A549 (cell line): ENCODE data around the gene SMAP1. TPM values are rescaled to one million over a fixed set of nuclear protein-coding genes. Genes with fewer than 3 reads are reported as not detected.
A peak's percentile ranks its signal among the peaks of the same experiment; 100 is the strongest.

Source experiments
- ATAC-seq, 2 experiments: fragments of 200-7000 bp in 1 of 2; fragments of >200 bp in 1 of 2; cut with Nextera tagmentation in 1 of 2; cut with Tn5 transposase in 1 of 2; 3 replicates each; pipeline versions ENCODE4 v1.8.0 to v1.9.1; 2018 to 2020; ENCODE audit warnings: mild to moderate bottlenecking in 1 of 2, moderate library complexity in 1 of 2
- CTCF ChIA-PET: fragments of 300-600 bp; sonication (Branson Sonifier 250); formaldehyde crosslinking; extraction: SDS; loops from one replicate; lab custom pipeline; 2021; ENCODE audit warnings: antibody characterized with exemption, inconsistent platforms; lab: Yijun Ruan, JAX
- POLR2A ChIA-PET: fragments of 350-600 bp; formaldehyde crosslinking; extraction: SDS; loops from one replicate; lab custom pipeline; 2021; ENCODE audit warnings: antibody characterized with exemption, inconsistent platforms; lab: Yijun Ruan, JAX
- DNase-seq, 2 experiments: peaks; one replicate each; pipeline versions ENCODE4 v3.0.0 to v3.0.0-alpha.2; 2011 to 2016; ENCODE audit warnings: low read depth in 1 of 2, low spot score in 1 of 2
- FAIRE-seq: peaks from 2 replicates; lab custom pipeline; 2011; peaks lifted over from hg19 to GRCh38; lab: Jason Lieb, UNC
- H3K27ac ChIP-seq, 2 experiments: fragments of >200 bp; sonication (Bioruptor Twin); formaldehyde crosslinking; 3 replicates each; pipeline ENCODE4 v1.5.1; 2016 to 2017
- H3K4me1 ChIP-seq: fragments of >200 bp; sonication (Bioruptor Twin); formaldehyde crosslinking; 3 replicates; pipeline ENCODE4 v1.6.1; 2016
- H3K4me2 ChIP-seq: fragments of >200 bp; sonication (Bioruptor Twin); formaldehyde crosslinking; 3 replicates; pipeline ENCODE4 v1.6.1; 2016
- H3K4me3 ChIP-seq: fragments of >200 bp; sonication (Bioruptor Twin); formaldehyde crosslinking; 3 replicates; pipeline ENCODE4 v1.5.1; 2016
- H3K9me3 ChIP-seq: fragments of >200 bp; sonication (Bioruptor Twin); formaldehyde crosslinking; 3 replicates; pipeline ENCODE4 v1.6.1; 2016
- CBX8 ChIP-seq: fragments of 200-600 bp; sonication (generic); IDR thresholded peaks from 2 replicates; pipeline ENCODE4 v1.6.1; 2016
- EHF ChIP-seq: fragments of 250-450 bp; sonication (Bioruptor Pico); IDR thresholded peaks from 2 replicates; pipeline ENCODE4 v1.5.0; 2020; ENCODE audit warnings: mild to moderate bottlenecking
- EHMT2 ChIP-seq: fragments of 200-600 bp; sonication (generic); IDR thresholded peaks from 2 replicates; pipeline ENCODE4 v1.6.1; 2016; ENCODE audit warnings: antibody characterized with exemption, low read depth, mild to moderate bottlenecking, moderate library complexity
- ESRRA ChIP-seq: fragments of 150-350 bp; IDR thresholded peaks from 2 replicates; pipeline ENCODE4 v1.6.1; 2014; ENCODE audit warnings: mild to moderate bottlenecking, low read length, borderline replicate concordance
- FOSB ChIP-seq: fragments of 250-450 bp; sonication (Bioruptor Pico); IDR thresholded peaks from 2 replicates; pipeline ENCODE4 v1.5.0; 2020; ENCODE audit warnings: mild to moderate bottlenecking, moderate library complexity
- GATA3 ChIP-seq: IDR thresholded peaks from 2 replicates; pipeline ENCODE4 v1.6.1; 2012; ENCODE audit warnings: borderline replicate concordance
- HEYL ChIP-seq: fragments of 250-450 bp; sonication (Bioruptor Pico); IDR thresholded peaks from 2 replicates; pipeline ENCODE4 v1.8.0; 2021; ENCODE audit warnings: mild to moderate bottlenecking, moderate library complexity
- HOXA7 ChIP-seq: fragments of 250-450 bp; sonication (Bioruptor Pico); IDR thresholded peaks from 2 replicates; pipeline ENCODE4 v1.5.0; 2020; ENCODE audit warnings: mild to moderate bottlenecking, moderate library complexity
- HOXB5 ChIP-seq: fragments of 250-450 bp; sonication (Bioruptor Pico); IDR thresholded peaks from 2 replicates; pipeline ENCODE4 v1.5.0; 2020; ENCODE audit warnings: mild to moderate bottlenecking, moderate library complexity
- JUN ChIP-seq, 2 experiments: fragments of >200 bp; sonication (Bioruptor Twin); formaldehyde crosslinking; IDR thresholded peaks; 2 replicates in 1 of 2; 3 replicates in 1 of 2; pipeline ENCODE4 v1.6.1; 2016 to 2017
- JUNB ChIP-seq: fragments of >200 bp; sonication (Bioruptor Twin); formaldehyde crosslinking; IDR thresholded peaks from 2 replicates; pipeline ENCODE4 v1.6.1; 2016
- MYC ChIP-seq: IDR thresholded peaks from 2 replicates; pipeline ENCODE4 v1.6.1; 2012; ENCODE audit warnings: mild to moderate bottlenecking, inconsistent platforms, low read length, improper control_type of control experiment, borderline replicate concordance
- NPAS2 ChIP-seq: fragments of 250-450 bp; sonication (Bioruptor Pico); IDR thresholded peaks from 2 replicates; pipeline ENCODE4 v1.8.0; 2022; ENCODE audit warnings: mild to moderate bottlenecking, moderate library complexity, borderline replicate concordance
- POLR2AphosphoS2 ChIP-seq: conservative IDR thresholded peaks from 2 replicates; pipeline ENCODE4 v1.6.1; 2012; ENCODE audit warnings: low read length, improper control_type of control experiment, inconsistent platforms
- RAD21 ChIP-seq, 2 experiments: fragments of >200 bp in 1 of 2; sonication (Bioruptor Twin) in 1 of 2; formaldehyde crosslinking in 1 of 2; IDR thresholded peaks in 1 of 2; conservative IDR thresholded peaks in 1 of 2; 2 replicates in 1 of 2; 3 replicates in 1 of 2; pipeline ENCODE4 v1.6.1; 2012 to 2018; ENCODE audit warnings: inconsistent platforms in 1 of 2
- RARB ChIP-seq: fragments of 250-450 bp; sonication (Bioruptor Pico); IDR thresholded peaks from 2 replicates; pipeline ENCODE4 v1.8.0; 2021; ENCODE audit warnings: mild to moderate bottlenecking, moderate library complexity
- RFX5 ChIP-seq: fragments of 450-650 bp; IDR thresholded peaks from 2 replicates; pipeline ENCODE4 v1.7.1; 2014; ENCODE audit warnings: antibody characterized with exemption, mild to moderate bottlenecking, moderate library complexity
- SMC3 ChIP-seq: fragments of >200 bp; sonication (Bioruptor Twin); formaldehyde crosslinking; IDR thresholded peaks from 3 replicates; pipeline ENCODE4 v1.6.1; 2018; ENCODE audit warnings: inconsistent platforms
- TP53 ChIP-seq: fragments of 250-450 bp; sonication (Bioruptor Pico); IDR thresholded peaks from 2 replicates; pipeline ENCODE4 v1.5.0; 2021; ENCODE audit warnings: mild to moderate bottlenecking, moderate library complexity
- ZFP36 ChIP-seq: fragments of 450-650 bp; IDR thresholded peaks from 2 replicates; pipeline ENCODE4 v1.6.1; 2014; ENCODE audit warnings: borderline replicate concordance; ENCODE audit not compliant: partially characterized antibody
- ZNF302 ChIP-seq: fragments of 250-450 bp; sonication (Bioruptor Pico); IDR thresholded peaks from 2 replicates; pipeline ENCODE4 v1.9.0; 2021; ENCODE audit warnings: inconsistent platforms, mild to moderate bottlenecking, moderate library complexity
- ZSCAN20 ChIP-seq: fragments of 250-450 bp; sonication (Bioruptor Pico); IDR thresholded peaks from 2 replicates; pipeline ENCODE4 v1.8.0; 2022; ENCODE audit warnings: mild to moderate bottlenecking, moderate library complexity
- WGBS: methylation state at CpG from one replicate; pipeline ENCODE4 v1.1.6; 2017; ENCODE audit errors: missing lambda C conversion rate; 5-methylcytosine and 5-hydroxymethylcytosine counted together
- polyA plus RNA-seq, 4 experiments: library from polyadenylated mRNA; depleted of rRNA in 3 of 4; stranded (reverse); fragments of >200 nt; fragmentation: RNase III in 1 of 4; extraction: RNeasy Plus Mini Kit Qiagen cat#74134 plus additional on column Dnase treatment in 1 of 4; gene quantifications; 2 replicates in 3 of 4; 3 replicates in 1 of 4; pipeline ENCODE4 v1.2.3, GENCODE V29; 2011 to 2017
- TF ChIP-seq, protein P1 (sequence below): fragments of >200 bp; sonication (Bioruptor Twin); formaldehyde crosslinking; IDR thresholded peaks from 3 replicates; pipeline ENCODE4 v1.5.1; 2016
- TF ChIP-seq, protein P2 (sequence below): fragments of 250-450 bp; sonication (Bioruptor Pico); IDR thresholded peaks from 2 replicates; pipeline ENCODE4 v1.5.0; 2020; ENCODE audit warnings: low read depth, mild to moderate bottlenecking, moderate library complexity
- TF ChIP-seq, protein P3 (sequence below): fragments of 200-600 bp; sonication (generic); IDR thresholded peaks from 2 replicates; pipeline ENCODE4 v1.6.1; 2016; ENCODE audit warnings: antibody characterized with exemption, mild to moderate bottlenecking, moderate library complexity
- TF ChIP-seq, protein P4 (sequence below): fragments of 150-350 bp; IDR thresholded peaks from 2 replicates; pipeline ENCODE4 v1.6.1; 2014; ENCODE audit warnings: low read depth, mild to moderate bottlenecking, low read length

Gene SMAP1
- polyA plus RNA-seq, 2 of the 4 experiments (the other 2 are of a cell fraction) = 15.6 to 27.8 TPM

DNA sequence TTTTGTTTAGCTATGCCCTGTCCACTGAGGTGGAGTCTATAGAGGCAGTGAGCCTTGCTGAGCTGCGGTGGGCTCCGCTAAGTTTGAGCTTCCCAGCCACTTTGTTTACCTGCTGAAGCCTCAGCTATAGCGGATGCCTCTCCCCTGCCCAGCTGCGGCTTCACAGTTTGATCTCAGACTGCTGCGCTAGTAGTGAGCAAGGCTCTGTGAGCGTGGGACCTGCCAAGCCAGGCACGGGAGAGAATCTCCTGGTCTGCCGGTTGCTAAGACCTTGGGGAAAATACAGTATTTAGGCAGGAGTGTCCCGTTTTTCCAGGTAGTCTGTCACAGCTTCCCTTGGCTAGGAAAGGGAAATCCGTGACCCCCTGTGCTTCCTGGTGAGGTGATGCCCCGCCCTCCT is 138.4 kb downstream of the SMAP1 start:
- H3K4me1 ChIP-seq = no peaks in the 10 kb centered on the region
- WGBS = 97% methylated on average over 6 of the region's 11 CpGs
- no peak for FAIRE-seq
- CTCF ChIA-PET = no interaction called here
- H3K27ac ChIP-seq = no peak overlapping the region
- TF ChIP-seq HOXB5 (CRISPR knock-in tag) (no peak), EHF (CRISPR knock-in tag) (no peak), HOXA7 (CRISPR knock-in tag) (no peak), POLR2AphosphoS2 (no peak), NPAS2 (CRISPR knock-in tag) (no peak), RFX5 (no peak), MYC (no peak), RAD21 (conservative IDR thresholded peaks at IDR 0.05 in 1 of 2, IDR thresholded peaks at IDR 0.05 in 1 of 2) (no peak), RARB (no peak), EHMT2 (no peak)
- TF ChIP-seq, all 56 proteins: peak for 0
- POLR2A ChIA-PET = no interaction called here
- no peak overlapping the region for H3K4me3 ChIP-seq
- H3K4me2 ChIP-seq = no peak overlapping the region
- H3K9me3 ChIP-seq = no peaks in the 10 kb centered on the region
- DNase-seq (no peak), ATAC-seq (no peak)

DNA sequence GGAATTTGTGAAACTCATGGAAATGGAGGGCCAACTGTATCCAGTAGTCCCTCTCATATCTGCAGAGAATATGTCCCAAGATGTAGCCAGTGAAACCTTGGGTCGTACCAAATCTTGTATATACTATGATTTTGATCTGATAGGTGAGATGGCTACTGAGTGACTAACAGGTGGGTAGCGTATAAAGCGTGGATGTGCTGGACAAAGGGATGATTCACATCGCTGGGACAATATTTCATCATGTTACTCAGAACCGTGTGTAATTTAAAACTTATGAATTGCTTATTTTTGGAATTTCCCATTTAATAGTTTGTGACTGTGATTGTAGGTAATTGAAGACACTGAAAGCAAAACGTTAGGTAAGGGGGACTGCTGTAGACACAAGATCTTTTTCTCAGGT is 144.1 kb downstream of the SMAP1 start:
- Histone ChIP-seq H3K4me1 (no peaks in the 10 kb centered on the region), H3K4me2 (no peak overlapping the region), H3K9me3 (no peaks in the 10 kb centered on the region), H3K4me3 (no peak overlapping the region), H3K27ac (no peak overlapping the region)
- POLR2A ChIA-PET = no interaction called here
- DNase-seq (peak in 1 of 2 experiments; percentile 3), ATAC-seq (no peak), FAIRE-seq (no peak)
- WGBS = 36% methylated on average over 6 of the region's 6 CpGs
- TF ChIP-seq SMC3 (no peak), JUN (IDR thresholded peaks at IDR 0.05) (no peak), JUNB (no peak), CBX8 (no peak), EHMT2 (no peak), GATA3 (no peak), ZSCAN20 (CRISPR knock-in tag) (no peak), FOSB (CRISPR knock-in tag) (no peak), RARB (no peak)
- TF ChIP-seq, protein P1, sequence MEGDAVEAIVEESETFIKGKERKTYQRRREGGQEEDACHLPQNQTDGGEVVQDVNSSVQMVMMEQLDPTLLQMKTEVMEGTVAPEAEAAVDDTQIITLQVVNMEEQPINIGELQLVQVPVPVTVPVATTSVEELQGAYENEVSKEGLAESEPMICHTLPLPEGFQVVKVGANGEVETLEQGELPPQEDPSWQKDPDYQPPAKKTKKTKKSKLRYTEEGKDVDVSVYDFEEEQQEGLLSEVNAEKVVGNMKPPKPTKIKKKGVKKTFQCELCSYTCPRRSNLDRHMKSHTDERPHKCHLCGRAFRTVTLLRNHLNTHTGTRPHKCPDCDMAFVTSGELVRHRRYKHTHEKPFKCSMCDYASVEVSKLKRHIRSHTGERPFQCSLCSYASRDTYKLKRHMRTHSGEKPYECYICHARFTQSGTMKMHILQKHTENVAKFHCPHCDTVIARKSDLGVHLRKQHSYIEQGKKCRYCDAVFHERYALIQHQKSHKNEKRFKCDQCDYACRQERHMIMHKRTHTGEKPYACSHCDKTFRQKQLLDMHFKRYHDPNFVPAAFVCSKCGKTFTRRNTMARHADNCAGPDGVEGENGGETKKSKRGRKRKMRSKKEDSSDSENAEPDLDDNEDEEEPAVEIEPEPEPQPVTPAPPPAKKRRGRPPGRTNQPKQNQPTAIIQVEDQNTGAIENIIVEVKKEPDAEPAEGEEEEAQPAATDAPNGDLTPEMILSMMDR = no peak
- CTCF ChIA-PET = no interaction called here

DNA sequence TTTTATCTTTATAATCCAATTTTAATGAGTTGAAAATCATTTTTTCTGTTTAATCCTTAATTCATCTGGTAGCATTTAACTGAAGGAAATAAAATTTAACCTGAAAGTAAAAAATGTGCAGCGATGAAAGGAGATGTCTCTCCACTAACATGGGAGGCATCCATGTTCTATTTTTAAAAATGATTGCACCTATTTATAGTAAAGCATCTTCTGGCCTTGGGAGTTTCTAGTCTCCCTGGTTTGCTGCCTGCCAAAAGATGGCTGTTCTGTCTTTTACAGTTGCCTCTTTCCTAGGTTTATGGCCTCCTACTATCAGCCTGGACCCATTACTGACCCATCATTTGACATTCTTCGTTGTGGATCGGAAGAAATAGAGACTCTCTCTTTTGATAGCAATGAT is 146.2 kb downstream of the SMAP1 start:
- DNase-seq (no peak), FAIRE-seq (no peak), ATAC-seq (no peak)
- Histone ChIP-seq H3K4me1 (no peaks in the 10 kb centered on the region), H3K4me3 (no peak overlapping the region), H3K27ac (no peak overlapping the region), H3K4me2 (no peak overlapping the region), H3K9me3 (no peaks in the 10 kb centered on the region)
- CTCF ChIA-PET = interaction anchor here (1.0 kb wide), 1 partner anchor 10 kb away, joined by 3 read pairs; no protein-coding TSS in a partner anchor
- WGBS = 57% methylated on average over 3 of the region's 3 CpGs
- POLR2A ChIA-PET = no interaction called here
- TF ChIP-seq, protein P2, sequence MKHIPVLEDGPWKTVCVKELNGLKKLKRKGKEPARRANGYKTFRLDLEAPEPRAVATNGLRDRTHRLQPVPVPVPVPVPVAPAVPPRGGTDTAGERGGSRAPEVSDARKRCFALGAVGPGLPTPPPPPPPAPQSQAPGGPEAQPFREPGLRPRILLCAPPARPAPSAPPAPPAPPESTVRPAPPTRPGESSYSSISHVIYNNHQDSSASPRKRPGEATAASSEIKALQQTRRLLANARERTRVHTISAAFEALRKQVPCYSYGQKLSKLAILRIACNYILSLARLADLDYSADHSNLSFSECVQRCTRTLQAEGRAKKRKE (CRISPR knock-in tag) = no peak
- TF ChIP-seq EHF (CRISPR knock-in tag) = no peak
- TF ChIP-seq MYC = no peak
- TF ChIP-seq JUNB = no peak
- TF ChIP-seq ZFP36 = no peak
- TF ChIP-seq HEYL (CRISPR knock-in tag) = no peak
- TF ChIP-seq, protein P3, sequence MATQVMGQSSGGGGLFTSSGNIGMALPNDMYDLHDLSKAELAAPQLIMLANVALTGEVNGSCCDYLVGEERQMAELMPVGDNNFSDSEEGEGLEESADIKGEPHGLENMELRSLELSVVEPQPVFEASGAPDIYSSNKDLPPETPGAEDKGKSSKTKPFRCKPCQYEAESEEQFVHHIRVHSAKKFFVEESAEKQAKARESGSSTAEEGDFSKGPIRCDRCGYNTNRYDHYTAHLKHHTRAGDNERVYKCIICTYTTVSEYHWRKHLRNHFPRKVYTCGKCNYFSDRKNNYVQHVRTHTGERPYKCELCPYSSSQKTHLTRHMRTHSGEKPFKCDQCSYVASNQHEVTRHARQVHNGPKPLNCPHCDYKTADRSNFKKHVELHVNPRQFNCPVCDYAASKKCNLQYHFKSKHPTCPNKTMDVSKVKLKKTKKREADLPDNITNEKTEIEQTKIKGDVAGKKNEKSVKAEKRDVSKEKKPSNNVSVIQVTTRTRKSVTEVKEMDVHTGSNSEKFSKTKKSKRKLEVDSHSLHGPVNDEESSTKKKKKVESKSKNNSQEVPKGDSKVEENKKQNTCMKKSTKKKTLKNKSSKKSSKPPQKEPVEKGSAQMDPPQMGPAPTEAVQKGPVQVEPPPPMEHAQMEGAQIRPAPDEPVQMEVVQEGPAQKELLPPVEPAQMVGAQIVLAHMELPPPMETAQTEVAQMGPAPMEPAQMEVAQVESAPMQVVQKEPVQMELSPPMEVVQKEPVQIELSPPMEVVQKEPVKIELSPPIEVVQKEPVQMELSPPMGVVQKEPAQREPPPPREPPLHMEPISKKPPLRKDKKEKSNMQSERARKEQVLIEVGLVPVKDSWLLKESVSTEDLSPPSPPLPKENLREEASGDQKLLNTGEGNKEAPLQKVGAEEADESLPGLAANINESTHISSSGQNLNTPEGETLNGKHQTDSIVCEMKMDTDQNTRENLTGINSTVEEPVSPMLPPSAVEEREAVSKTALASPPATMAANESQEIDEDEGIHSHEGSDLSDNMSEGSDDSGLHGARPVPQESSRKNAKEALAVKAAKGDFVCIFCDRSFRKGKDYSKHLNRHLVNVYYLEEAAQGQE = no peak
- no peak for TF ChIP-seq EHMT2
- TF ChIP-seq ESRRA = no peak
- TF ChIP-seq TP53 = no peak
- TF ChIP-seq, protein P4, sequence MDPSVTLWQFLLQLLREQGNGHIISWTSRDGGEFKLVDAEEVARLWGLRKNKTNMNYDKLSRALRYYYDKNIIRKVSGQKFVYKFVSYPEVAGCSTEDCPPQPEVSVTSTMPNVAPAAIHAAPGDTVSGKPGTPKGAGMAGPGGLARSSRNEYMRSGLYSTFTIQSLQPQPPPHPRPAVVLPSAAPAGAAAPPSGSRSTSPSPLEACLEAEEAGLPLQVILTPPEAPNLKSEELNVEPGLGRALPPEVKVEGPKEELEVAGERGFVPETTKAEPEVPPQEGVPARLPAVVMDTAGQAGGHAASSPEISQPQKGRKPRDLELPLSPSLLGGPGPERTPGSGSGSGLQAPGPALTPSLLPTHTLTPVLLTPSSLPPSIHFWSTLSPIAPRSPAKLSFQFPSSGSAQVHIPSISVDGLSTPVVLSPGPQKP = no peak
- no peak for TF ChIP-seq ZNF302
